ENCODE results near the gene P2RX2. TPM values are rescaled to one million over a fixed set of nuclear protein-coding genes. Genes with fewer than 3 reads are reported as not detected.

P2RX2 gene
- total RNA-seq, 4 donors from 2014 or later = not detected

- no peak overlapping the region for H3K4me3 ChIP-seq
- TF ChIP-seq EP300 (IDR thresholded peaks at IDR 0.05) = no peak
- no peaks in the 10 kb centered on the region for H3K27me3 ChIP-seq
- no peaks in the 10 kb centered on the region for H3K9me3 ChIP-seq
- H3K27ac ChIP-seq = no peak overlapping the region
- DNase-seq (ENCODE audit: low spot score in 2 of 2) = no peak
- H3K36me3 ChIP-seq = peaks cover 0 to 86% (median 8%) of the 10 kb centered on the region in 3 donors
- no peaks in the 10 kb centered on the region for H3K4me1 ChIP-seq
- WGBS, 2 donors = 88 to 91% methylated on average over 24 to 26 of the region's 27 CpGs
Observed at GRCh38 chr12:132649226-132649945, 30.8 kb downstream of the P2RX2 start.

GRCh38 chr12:132651444-132652100 lies 33.0 kb downstream of the P2RX2 start:
- no peak overlapping the region for H3K27ac ChIP-seq
- H3K27me3 ChIP-seq = no peaks in the 10 kb centered on the region
- no peak for DNase-seq (ENCODE audit: low spot score in 2 of 2)
- WGBS, 2 donors = 72% methylated on average over 9 of the region's 9 CpGs
- H3K36me3 ChIP-seq = peaks cover 0 to 94% (median 9%) of the 10 kb centered on the region in 3 donors
- no peaks in the 10 kb centered on the region for H3K4me1 ChIP-seq
- no peak overlapping the region for H3K4me3 ChIP-seq
- H3K9me3 ChIP-seq = no peaks in the 10 kb centered on the region
- no peak for TF ChIP-seq EP300 (IDR thresholded peaks at IDR 0.05)
- TF ChIP-seq POLR2A (IDR thresholded peaks at IDR 0.05) = no peak
- TF ChIP-seq CTCF (IDR thresholded peaks at IDR 0.05) = no peak

- Histone ChIP-seq H3K4me1 (no peaks in the 10 kb centered on the region), H3K9me3 (no peaks in the 10 kb centered on the region), H3K36me3 (peaks cover 0 to 92% (median 21%) of the 10 kb centered on the region in 3 donors), H3K27me3 (no peaks in the 10 kb centered on the region), H3K4me3 (no peak overlapping the region), H3K27ac (no peak overlapping the region)
- DNase-seq (ENCODE audit: low spot score in 2 of 2) = no peak
- TF ChIP-seq CTCF (IDR thresholded peaks at IDR 0.05) (no peak), EP300 (IDR thresholded peaks at IDR 0.05) (no peak), POLR2A (IDR thresholded peaks at IDR 0.05) (no peak)
- WGBS, 2 donors = 71 to 85% methylated on average over 7 of the region's 7 CpGs
Observed at GRCh38 chr12:132653567-132654290, 35.2 kb downstream of the P2RX2 start.

- no peak overlapping the region for H3K4me3 ChIP-seq
- whole genome bisulfite sequencing, 2 donors = 96 to 97% methylated on average over 12 of the region's 12 CpGs
- H3K36me3 ChIP-seq = peaks cover 3 to 95% (median 21%) of the 10 kb centered on the region in 3 donors
- TF ChIP-seq CTCF (IDR thresholded peaks at IDR 0.05) = no peak
- TF ChIP-seq POLR2A (IDR thresholded peaks at IDR 0.05) = no peak
- TF ChIP-seq EP300 (IDR thresholded peaks at IDR 0.05) = no peak
- H3K4me1 ChIP-seq = no peaks in the 10 kb centered on the region
- H3K9me3 ChIP-seq = no peaks in the 10 kb centered on the region
- H3K27ac ChIP-seq = no peak overlapping the region
- no peaks in the 10 kb centered on the region for H3K27me3 ChIP-seq
- no peak for DNase-seq (ENCODE audit: low spot score in 2 of 2)
Observed at GRCh38 chr12:132657004-132657727, 38.6 kb downstream of the P2RX2 start.

GRCh38 chr12:132658149-132658894 lies 39.7 kb downstream of the P2RX2 start:
- no peaks in the 10 kb centered on the region for H3K4me1 ChIP-seq
- peaks cover 3 to 95% (median 26%) of the 10 kb centered on the region in 3 donors for H3K36me3 ChIP-seq
- TF ChIP-seq CTCF (IDR thresholded peaks at IDR 0.05) (no peak), EP300 (IDR thresholded peaks at IDR 0.05) (no peak), POLR2A (IDR thresholded peaks at IDR 0.05) (no peak)
- no peaks in the 10 kb centered on the region for H3K27me3 ChIP-seq
- H3K4me3 ChIP-seq = no peak overlapping the region
- H3K27ac ChIP-seq = no peak overlapping the region
- WGBS, 2 donors = 90 to 92% methylated on average over 32 of the region's 32 CpGs
- no peaks in the 10 kb centered on the region for H3K9me3 ChIP-seq
- DNase-seq (ENCODE audit: low spot score in 2 of 2) = no peak
